ENCODE data around the gene BEST3.

Gene BEST3

GRCh38 chr12:69712826-69713225 lies 13.7 kb upstream of the BEST3 start:
- H3K27me3 ChIP-seq (ENCODE audit: insufficient read depth, low read length), result no peaks in the 10 kb centered on the region
- H3K9me3 ChIP-seq (ENCODE audit: insufficient read depth, low read depth, low read length), result no peaks in the 10 kb centered on the region
- H3K4me1 ChIP-seq (ENCODE audit: insufficient read depth, low read length), result no peaks in the 10 kb centered on the region
- H3K9ac ChIP-seq (ENCODE audit: low read depth, low read length), result no peak overlapping the region
- no peak overlapping the region for H3K27ac ChIP-seq (ENCODE audit: low read length)
- no peak overlapping the region for H3K4me3 ChIP-seq (ENCODE audit: low read length)
- H3K36me3 ChIP-seq (ENCODE audit: insufficient read depth, low read depth, low read length), result no peaks in the 10 kb centered on the region

DNA sequence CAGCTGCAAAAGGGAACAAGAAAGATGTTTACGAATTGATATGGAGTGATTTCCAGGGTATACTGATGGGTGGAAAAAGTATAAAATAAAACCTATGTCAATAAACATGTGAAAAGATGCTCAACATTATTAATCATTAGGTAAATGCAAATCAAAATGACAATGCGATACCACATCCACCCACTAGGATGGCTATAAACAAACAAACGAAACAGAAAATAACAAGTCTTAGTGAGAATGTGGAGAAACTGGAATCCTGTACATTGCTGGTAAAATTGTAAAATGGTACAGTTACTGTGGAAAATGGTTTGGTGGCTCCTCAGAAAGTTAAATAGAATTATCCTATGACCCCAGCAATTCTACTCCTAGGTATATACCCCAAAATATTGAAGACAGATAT lies 9.5 kb upstream of the BEST3 start:
- Histone ChIP-seq H3K9ac (ENCODE audit: low read depth, low read length) (no peak overlapping the region), H3K36me3 (ENCODE audit: insufficient read depth, low read depth, low read length) (no peaks in the 10 kb centered on the region), H3K27me3 (ENCODE audit: insufficient read depth, low read length) (no peaks in the 10 kb centered on the region), H3K4me3 (ENCODE audit: low read length) (no peak overlapping the region), H3K9me3 (ENCODE audit: insufficient read depth, low read depth, low read length) (no peaks in the 10 kb centered on the region), H3K27ac (ENCODE audit: low read length) (no peak overlapping the region), H3K4me1 (ENCODE audit: insufficient read depth, low read length) (no peaks in the 10 kb centered on the region)

DNA sequence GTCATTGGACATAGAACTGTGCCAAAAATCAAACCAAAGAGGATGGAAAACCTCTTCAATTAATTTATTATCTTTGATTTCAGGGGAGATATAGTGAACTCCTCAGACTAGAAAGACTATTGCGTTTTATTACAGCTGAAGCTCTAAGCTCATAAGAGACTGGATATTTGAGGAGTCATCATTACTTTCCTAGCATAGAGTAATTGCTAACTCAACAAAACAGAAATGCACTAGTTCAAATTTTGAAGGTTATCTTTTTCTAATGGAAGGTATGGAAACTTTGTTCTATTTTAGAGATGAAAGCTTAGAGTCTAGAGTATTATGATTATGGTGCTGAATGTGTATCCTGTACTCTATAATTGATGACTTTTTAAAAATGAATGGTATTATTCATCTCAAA lies 5.3 kb upstream of the BEST3 start:
- H3K9me3 ChIP-seq (ENCODE audit: insufficient read depth, low read depth, low read length), result no peaks in the 10 kb centered on the region
- no peak overlapping the region for H3K9ac ChIP-seq (ENCODE audit: low read depth, low read length)
- no peaks in the 10 kb centered on the region for H3K36me3 ChIP-seq (ENCODE audit: insufficient read depth, low read depth, low read length)
- no peak overlapping the region for H3K27ac ChIP-seq (ENCODE audit: low read length)
- H3K4me1 ChIP-seq (ENCODE audit: insufficient read depth, low read length), result no peaks in the 10 kb centered on the region
- no peaks in the 10 kb centered on the region for H3K27me3 ChIP-seq (ENCODE audit: insufficient read depth, low read length)
- H3K4me3 ChIP-seq (ENCODE audit: low read length), result no peak overlapping the region

- H3K27ac ChIP-seq (ENCODE audit: low read length), result no peak overlapping the region
- no peak overlapping the region for H3K4me3 ChIP-seq (ENCODE audit: low read length)
- no peak overlapping the region for H3K9ac ChIP-seq (ENCODE audit: low read depth, low read length)
- no peaks in the 10 kb centered on the region for H3K4me1 ChIP-seq (ENCODE audit: insufficient read depth, low read length)
- H3K36me3 ChIP-seq (ENCODE audit: insufficient read depth, low read depth, low read length), result no peaks in the 10 kb centered on the region
- H3K9me3 ChIP-seq (ENCODE audit: insufficient read depth, low read depth, low read length), result no peaks in the 10 kb centered on the region
- no peaks in the 10 kb centered on the region for H3K27me3 ChIP-seq (ENCODE audit: insufficient read depth, low read length)
Measured at GRCh38 chr12:69703146-69703642, 4.1 kb upstream of the BEST3 start.

DNA sequence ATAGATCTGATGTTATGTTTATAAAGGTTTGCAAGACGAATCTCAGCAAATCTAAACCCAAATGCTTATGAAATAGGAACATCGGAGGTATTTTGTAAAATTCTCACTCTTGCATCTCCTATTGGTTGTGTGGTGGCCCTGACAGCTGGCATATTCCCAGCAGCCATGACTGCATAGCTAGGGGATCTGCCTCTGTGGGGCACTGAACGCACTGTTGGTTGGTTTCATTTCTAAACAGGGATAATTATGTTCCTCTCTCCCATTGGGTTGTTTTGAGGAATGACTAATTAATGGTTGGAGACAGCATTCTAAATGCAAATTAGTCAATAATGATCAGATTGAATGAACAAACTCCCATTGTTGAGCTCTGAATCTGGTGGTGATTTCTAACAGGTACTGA lies 2.7 kb upstream of the BEST3 start:
- H3K36me3 ChIP-seq (ENCODE audit: insufficient read depth, low read depth, low read length), result no peaks in the 10 kb centered on the region
- H3K4me1 ChIP-seq (ENCODE audit: insufficient read depth, low read length), result no peaks in the 10 kb centered on the region
- no peaks in the 10 kb centered on the region for H3K9me3 ChIP-seq (ENCODE audit: insufficient read depth, low read depth, low read length)
- H3K4me3 ChIP-seq (ENCODE audit: low read length), result no peak overlapping the region
- no peaks in the 10 kb centered on the region for H3K27me3 ChIP-seq (ENCODE audit: insufficient read depth, low read length)
- H3K27ac ChIP-seq (ENCODE audit: low read length), result no peak overlapping the region
- H3K9ac ChIP-seq (ENCODE audit: low read depth, low read length), result no peak overlapping the region

DNA sequence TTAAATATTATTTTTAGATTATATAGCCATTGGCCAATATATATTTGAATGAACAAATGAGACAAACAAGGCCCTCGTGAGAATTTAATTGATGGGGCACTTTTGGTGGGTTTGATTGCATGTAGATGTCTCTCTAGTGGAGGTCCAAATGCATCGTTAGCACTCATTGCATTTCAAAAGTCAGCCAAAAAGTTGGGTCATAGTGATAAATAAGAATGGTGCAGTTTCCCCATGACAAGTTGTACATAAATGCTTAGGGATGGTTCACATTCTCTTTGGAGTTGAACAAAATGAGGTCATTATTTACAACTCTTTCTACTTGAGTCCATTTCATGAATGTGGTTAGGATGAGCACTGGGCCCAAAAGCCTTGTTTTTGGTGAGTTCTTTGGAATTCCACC lies 1.0 kb downstream of the BEST3 start:
- H3K4me3 ChIP-seq (ENCODE audit: low read length), result no peak overlapping the region
- no peaks in the 10 kb centered on the region for H3K4me1 ChIP-seq (ENCODE audit: insufficient read depth, low read length)
- no peaks in the 10 kb centered on the region for H3K9me3 ChIP-seq (ENCODE audit: insufficient read depth, low read depth, low read length)
- no peak overlapping the region for H3K27ac ChIP-seq (ENCODE audit: low read length)
- H3K27me3 ChIP-seq (ENCODE audit: insufficient read depth, low read length), result no peaks in the 10 kb centered on the region
- H3K36me3 ChIP-seq (ENCODE audit: insufficient read depth, low read depth, low read length), result no peaks in the 10 kb centered on the region
- no peak overlapping the region for H3K9ac ChIP-seq (ENCODE audit: low read depth, low read length)

DNA sequence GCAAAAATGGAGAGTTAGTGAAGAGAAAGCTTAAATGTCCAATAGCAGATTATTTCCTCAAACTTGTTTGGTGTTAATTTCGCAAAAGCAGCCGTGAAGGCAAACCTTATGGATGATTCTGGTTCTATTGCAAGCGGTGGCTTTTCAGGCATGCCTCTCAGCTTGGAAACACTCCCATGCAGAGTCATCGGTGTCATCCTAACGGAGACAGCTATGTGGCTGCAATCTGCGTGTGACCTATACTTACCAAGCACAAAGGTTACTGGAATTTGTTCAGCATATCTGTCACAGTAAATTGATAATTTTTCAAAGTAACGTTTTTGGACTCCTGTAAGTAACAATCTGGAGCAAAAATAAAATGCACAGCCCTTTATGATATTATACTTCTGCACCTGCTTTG lies 5.0 kb downstream of the BEST3 start:
- Histone ChIP-seq H3K9ac (ENCODE audit: low read depth, low read length) (no peak overlapping the region), H3K4me1 (ENCODE audit: insufficient read depth, low read length) (peaks cover 13% of the 10 kb centered on the region; the same call in 1 of the 2 replicates), H3K27ac (ENCODE audit: low read length) (no peak overlapping the region), H3K36me3 (ENCODE audit: insufficient read depth, low read depth, low read length) (no peaks in the 10 kb centered on the region), H3K27me3 (ENCODE audit: insufficient read depth, low read length) (no peaks in the 10 kb centered on the region), H3K9me3 (ENCODE audit: insufficient read depth, low read depth, low read length) (no peaks in the 10 kb centered on the region), H3K4me3 (ENCODE audit: low read length) (no peak overlapping the region)

- no peak overlapping the region for H3K27ac ChIP-seq (ENCODE audit: low read length)
- no peaks in the 10 kb centered on the region for H3K36me3 ChIP-seq (ENCODE audit: insufficient read depth, low read depth, low read length)
- peaks cover 24% of the 10 kb centered on the region for H3K4me1 ChIP-seq (ENCODE audit: insufficient read depth, low read length)
- H3K4me3 ChIP-seq (ENCODE audit: low read length), result no peak overlapping the region
- no peaks in the 10 kb centered on the region for H3K9me3 ChIP-seq (ENCODE audit: insufficient read depth, low read depth, low read length)
- no peaks in the 10 kb centered on the region for H3K27me3 ChIP-seq (ENCODE audit: insufficient read depth, low read length)
- H3K9ac ChIP-seq (ENCODE audit: low read depth, low read length), result no peak overlapping the region
Measured at GRCh38 chr12:69689638-69690037, 9.5 kb downstream of the BEST3 start.

DNA sequence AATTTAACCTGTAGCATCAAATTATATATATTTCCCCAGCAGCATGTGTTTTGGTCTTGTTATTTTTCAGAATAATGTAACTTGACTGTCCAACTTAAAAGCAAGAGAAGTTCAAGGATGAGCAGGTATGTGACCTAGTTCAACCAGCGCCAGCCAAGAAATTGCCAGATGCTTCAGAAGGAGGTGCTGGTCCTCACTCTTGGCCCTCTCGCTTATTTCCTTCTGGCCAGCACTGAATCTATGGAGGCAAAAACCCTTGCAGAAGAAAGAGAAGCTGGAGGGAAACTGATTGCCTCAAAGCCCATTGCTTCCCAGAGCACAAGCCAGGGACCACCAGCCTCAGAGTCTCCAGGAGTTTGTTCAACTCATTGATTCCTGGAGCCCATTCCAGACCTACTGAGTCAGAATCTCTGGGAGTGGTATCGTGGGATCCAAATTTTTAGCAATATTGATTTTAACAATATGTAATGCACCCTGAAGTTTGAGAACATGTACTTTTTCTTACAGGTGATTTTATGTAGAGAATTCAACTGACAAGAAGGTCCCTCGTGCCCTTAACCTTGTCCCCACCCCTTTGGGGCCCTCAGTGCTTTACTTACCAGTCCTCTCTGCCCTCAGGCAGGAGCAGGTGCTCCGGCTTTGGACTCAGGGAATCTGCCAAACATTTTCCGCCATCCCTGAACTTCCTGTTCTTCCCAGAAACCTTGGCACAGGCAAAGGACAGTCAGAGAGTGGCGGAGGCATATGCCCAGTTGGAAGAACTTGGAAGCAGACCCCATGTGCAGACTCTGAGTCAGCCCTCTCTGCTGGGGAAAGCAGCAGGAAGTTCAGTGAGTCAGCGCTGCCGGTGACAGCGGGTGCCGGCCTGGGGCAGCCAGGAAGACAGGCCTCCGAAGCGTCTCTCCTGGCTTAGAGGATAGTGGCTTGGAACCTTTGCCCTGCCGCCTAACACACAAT lies 10.4 kb downstream of the BEST3 start:
- H3K27ac ChIP-seq (ENCODE audit: low read length), result no peak overlapping the region
- H3K27me3 ChIP-seq (ENCODE audit: insufficient read depth, low read length), result no peaks in the 10 kb centered on the region
- no peak overlapping the region for H3K9ac ChIP-seq (ENCODE audit: low read depth, low read length)
- no peak overlapping the region for H3K4me3 ChIP-seq (ENCODE audit: low read length)
- H3K4me1 ChIP-seq (ENCODE audit: insufficient read depth, low read length), result peaks cover 24% of the 10 kb centered on the region
- no peaks in the 10 kb centered on the region for H3K36me3 ChIP-seq (ENCODE audit: insufficient read depth, low read depth, low read length)
- no peaks in the 10 kb centered on the region for H3K9me3 ChIP-seq (ENCODE audit: insufficient read depth, low read depth, low read length)

- H3K9me3 ChIP-seq (ENCODE audit: insufficient read depth, low read depth, low read length), result no peaks in the 10 kb centered on the region
- H3K9ac ChIP-seq (ENCODE audit: low read depth, low read length), result no peak overlapping the region
- H3K4me3 ChIP-seq (ENCODE audit: low read length), result no peak overlapping the region
- no peaks in the 10 kb centered on the region for H3K36me3 ChIP-seq (ENCODE audit: insufficient read depth, low read depth, low read length)
- no peaks in the 10 kb centered on the region for H3K27me3 ChIP-seq (ENCODE audit: insufficient read depth, low read length)
- peaks cover 24% of the 10 kb centered on the region for H3K4me1 ChIP-seq (ENCODE audit: insufficient read depth, low read length)
- H3K27ac ChIP-seq (ENCODE audit: low read length), result no peak overlapping the region
Measured at GRCh38 chr12:69688021-69688420, 11.1 kb downstream of the BEST3 start.

DNA sequence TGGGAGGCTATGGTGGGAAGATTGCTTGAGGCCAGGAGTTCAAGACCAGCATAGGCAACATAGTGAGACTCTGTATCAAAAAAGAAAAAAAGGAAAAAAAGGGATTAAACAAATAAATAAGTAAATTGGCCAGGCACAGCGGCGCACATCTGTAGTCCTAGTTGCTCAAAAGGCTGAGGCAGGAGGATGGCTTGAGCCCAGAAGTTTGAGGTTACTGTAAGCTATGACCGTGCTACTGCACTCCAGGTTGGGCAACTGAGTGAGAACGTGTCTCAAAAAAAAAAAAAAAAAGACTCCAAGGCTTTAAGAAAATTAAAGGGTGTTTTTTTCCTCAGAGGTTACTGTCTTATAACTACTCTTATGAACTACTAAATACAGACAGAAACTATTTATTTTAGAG lies 11.7 kb downstream of the BEST3 start:
- Histone ChIP-seq H3K9ac (ENCODE audit: low read depth, low read length) (no peak overlapping the region), H3K27me3 (ENCODE audit: insufficient read depth, low read length) (no peaks in the 10 kb centered on the region), H3K36me3 (ENCODE audit: insufficient read depth, low read depth, low read length) (no peaks in the 10 kb centered on the region), H3K9me3 (ENCODE audit: insufficient read depth, low read depth, low read length) (no peaks in the 10 kb centered on the region), H3K4me3 (ENCODE audit: low read length) (no peak overlapping the region), H3K27ac (ENCODE audit: low read length) (no peak overlapping the region), H3K4me1 (ENCODE audit: insufficient read depth, low read length) (peaks cover 24% of the 10 kb centered on the region)

GRCh38 chr12:69686731-69687130 lies 12.4 kb downstream of the BEST3 start:
- Histone ChIP-seq H3K27ac (ENCODE audit: low read length) (no peak overlapping the region), H3K27me3 (ENCODE audit: insufficient read depth, low read length) (no peaks in the 10 kb centered on the region), H3K36me3 (ENCODE audit: insufficient read depth, low read depth, low read length) (no peaks in the 10 kb centered on the region), H3K4me1 (ENCODE audit: insufficient read depth, low read length) (peaks cover 24% of the 10 kb centered on the region), H3K9me3 (ENCODE audit: insufficient read depth, low read depth, low read length) (no peaks in the 10 kb centered on the region), H3K4me3 (ENCODE audit: low read length) (no peak overlapping the region), H3K9ac (ENCODE audit: low read depth, low read length) (no peak overlapping the region)

All from iPS-20b (cell line).